ENCODE data around the gene TRIM49D2.
"Not testable (repeated sequence)": the region's sequence is repeated elsewhere in the genome, so short reads cannot be mapped to it uniquely, and the experiment has no call there.

The TRIM49D2 gene, protein sequence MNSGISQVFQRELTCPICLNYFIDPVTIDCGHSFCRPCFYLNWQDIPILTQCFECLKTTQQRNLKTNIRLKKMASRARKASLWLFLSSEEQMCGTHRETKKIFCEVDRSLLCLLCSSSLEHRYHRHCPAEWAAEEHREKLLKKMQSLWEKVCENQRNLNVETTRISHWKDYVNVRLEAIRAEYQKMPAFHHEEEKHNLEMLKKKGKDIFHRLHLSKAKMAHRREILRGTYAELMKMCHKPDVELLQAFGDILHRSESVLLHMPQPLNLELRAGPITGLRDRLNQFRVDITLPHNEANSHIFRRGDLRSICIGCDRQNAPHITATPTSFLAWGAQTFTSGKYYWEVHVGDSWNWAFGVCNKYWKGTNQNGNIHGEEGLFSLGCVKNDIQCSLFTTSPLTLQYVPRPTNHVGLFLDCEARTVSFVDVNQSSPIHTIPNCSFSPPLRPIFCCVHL

GRCh38 chr11:89923764-89924163 is at the start of gene TRIM49D2:
TRIM49D2 (plus strand) TSS chr11:89924064; CDS start chr11:89926762, 2,698 bp downstream.
- DNase-seq (ENCODE audit: low read depth in 2 of 2) = not testable (repeated sequence)

DNA sequence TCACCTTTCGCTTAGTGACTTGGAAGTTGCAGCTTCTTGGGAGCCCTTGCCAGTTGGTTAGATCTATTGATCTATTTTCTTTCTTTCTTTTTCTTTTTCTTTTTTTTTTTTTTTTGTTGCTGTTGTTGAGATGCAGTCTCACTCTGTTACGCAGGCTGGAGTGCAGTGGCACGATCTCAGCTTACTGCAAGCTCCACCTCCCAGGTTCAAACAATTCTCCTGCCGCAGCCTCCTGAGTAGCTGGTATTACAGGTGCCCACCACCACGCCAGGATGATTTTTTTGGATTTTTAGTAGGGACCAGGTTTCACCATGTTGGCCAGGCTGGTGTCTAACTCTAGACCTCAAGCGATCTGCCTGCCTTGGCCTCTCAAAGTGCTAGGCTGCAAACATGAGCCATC is 46.4 kb upstream of the TRIM49D2 start:
- not testable (repeated sequence) for DNase-seq (ENCODE audit: low read depth in 2 of 2)

- DNase-seq (ENCODE audit: low read depth in 2 of 2) = not testable (repeated sequence)
These were observed 30.6 kb upstream of the TRIM49D2 start for GRCh38 chr11:89893245-89893644.

GRCh38 chr11:89900809-89901208 is 23.1 kb upstream of the TRIM49D2 start:
- DNase-seq (ENCODE audit: low read depth in 2 of 2) = not testable (repeated sequence)

DNA sequence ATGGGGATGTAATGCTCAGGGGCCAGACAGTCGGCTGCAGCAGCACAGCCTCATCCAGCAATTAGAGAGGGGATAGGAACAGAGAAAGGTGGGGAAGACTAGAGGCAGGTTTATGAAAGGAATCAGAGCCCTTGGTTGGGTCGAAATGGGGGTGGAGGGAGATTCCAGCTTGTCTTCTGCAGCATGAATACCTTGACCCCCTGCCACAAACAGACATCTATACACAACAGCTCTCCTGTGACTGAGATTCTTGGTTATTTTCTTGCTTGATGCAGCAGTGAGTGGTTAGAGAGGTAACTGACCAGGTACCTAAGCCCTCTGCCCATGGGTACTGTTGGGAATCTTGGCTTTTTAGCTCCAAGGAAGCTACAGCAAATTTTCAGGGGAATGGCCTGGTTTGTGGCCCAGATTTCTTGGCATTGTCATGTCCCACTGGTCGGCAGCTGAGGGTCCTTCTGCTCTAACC is 1.6 kb upstream of the TRIM49D2 start, which contains the start of gene TRIM49D1:
TRIM49D1 (minus strand) TSS at position 51 of the 466 bp plus-strand sequence. CDS start 4,535 bp downstream, outside the sequence.
- no peak for DNase-seq (ENCODE audit: low read depth in 2 of 2)

- DNase-seq (ENCODE audit: low read depth in 2 of 2) = not testable (repeated sequence)
These were observed 37.0 kb downstream of the TRIM49D2 start for GRCh38 chr11:89960833-89961232.

DNA sequence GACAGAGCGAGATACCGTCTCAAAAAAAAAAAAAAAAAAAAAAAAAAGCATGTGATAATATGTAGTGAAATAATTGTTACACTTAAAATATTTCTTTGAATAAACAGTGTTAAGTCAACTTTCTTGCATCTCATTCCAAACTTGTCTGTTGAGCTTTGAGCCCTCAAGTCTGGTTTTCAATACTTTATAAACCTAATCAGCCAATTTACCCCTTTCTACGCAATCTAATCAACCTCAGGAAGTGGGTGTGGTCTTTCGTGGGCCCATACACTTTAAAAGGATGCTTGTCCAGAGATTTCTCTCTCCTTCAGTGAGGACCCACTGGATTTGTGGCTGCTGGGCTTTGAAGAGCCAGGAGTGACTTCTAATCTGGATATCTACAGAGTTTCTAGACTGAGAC is 41.9 kb downstream of the TRIM49D2 start, which contains the start of gene TRIM64:
TRIM64 (plus strand) TSS at position 301 of the 400 bp plus-strand sequence. CDS start 2,467 bp downstream, outside the sequence.
- DNase-seq (ENCODE audit: low read depth in 2 of 2) = not testable (repeated sequence)

Data from stimulated activated CD8-positive, alpha-beta memory T cell treated with anti-CD3 and anti-CD28 coated beads, Interleukin-15, amount 100 ng/mL, for 4 hours (primary cell).